Right atrium auricular region (tissue), 2 donors: ENCODE data around the gene ADCY3. TPM values are rescaled to one million over a fixed set of nuclear protein-coding genes. Genes with fewer than 3 reads are reported as not detected.
A peak's percentile ranks its signal among the peaks of the same experiment; 100 is the strongest.

ENCODE experiments used
- DNase-seq: peaks from one replicate; pipeline ENCODE4 v3.0.0-alpha.2; 2019; ENCODE audit warnings: low spot score
- H3K27ac ChIP-seq, 2 donors: fragments of 200-600 bp; sonication (generic); 1 replicate in 1 of 2; 2 replicates in 1 of 2; pipeline ENCODE4 v1.5.1; 2016 to 2019
- H3K27me3 ChIP-seq, 2 donors: fragments of 200-600 bp; sonication (generic); one replicate each; pipeline versions ENCODE4 v1.5.1 to v1.6.0; 2017 to 2019
- H3K36me3 ChIP-seq: fragments of 200-600 bp; sonication (generic); one replicate; pipeline ENCODE4 v1.5.1; 2016
- H3K4me1 ChIP-seq, 2 donors: fragments of 200-600 bp; sonication (generic); one replicate each; pipeline versions ENCODE4 v1.5.1 to v1.6.0; 2017 to 2019
- H3K4me3 ChIP-seq, 2 donors: fragments of 200-600 bp; sonication (generic); 1 replicate in 1 of 2; 2 replicates in 1 of 2; pipeline ENCODE4 v1.5.1; 2017 to 2019; ENCODE audit warnings: mild to moderate bottlenecking in 1 of 2, moderate library complexity in 1 of 2
- H3K9me3 ChIP-seq, 2 donors: fragments of 200-600 bp; sonication (generic); one replicate each; pipeline ENCODE4 v1.5.1; 2019
- CTCF ChIP-seq, 2 donors: fragments of 200-600 bp; sonication (generic); IDR thresholded peaks; one replicate each; pipeline ENCODE4 v1.5.1; 2019; ENCODE audit warnings: antibody characterized with exemption in 2 of 2
- total RNA-seq, 2 donors: library from RNA; depleted of rRNA; stranded (reverse); fragments of >200 nt; gene quantifications; one replicate each; pipeline ENCODE4 v1.1.0, GENCODE V29; 2016

Gene ADCY3
- total RNA-seq, 2 donors from 2014 or later: 14.1 to 28.4 TPM

- no peaks in the 10 kb centered on the region for H3K27me3 ChIP-seq
- DNase-seq: no peak
- H3K36me3 ChIP-seq: no peaks in the 10 kb centered on the region
- no peak for TF ChIP-seq CTCF (IDR thresholded peaks at IDR 0.05)
- peaks cover 0 to 22% of the 10 kb centered on the region in 2 donors for H3K4me1 ChIP-seq
- no peak overlapping the region for H3K4me3 ChIP-seq
- H3K9me3 ChIP-seq: no peaks in the 10 kb centered on the region
- H3K27ac ChIP-seq: no peak overlapping the region
Measured at GRCh38 chr2:24858996-24859395, 61.0 kb downstream of the ADCY3 start.

GRCh38 chr2:24857746-24858145 lies 62.3 kb downstream of the ADCY3 start:
- H3K4me1 ChIP-seq: peaks cover 0 to 16% of the 10 kb centered on the region in 2 donors
- peak overlapping the region in 1 of 2 donors; percentile 33 for H3K27ac ChIP-seq
- H3K9me3 ChIP-seq: no peaks in the 10 kb centered on the region
- no peaks in the 10 kb centered on the region for H3K27me3 ChIP-seq
- TF ChIP-seq CTCF (IDR thresholded peaks at IDR 0.05): no peak
- no peak overlapping the region for H3K4me3 ChIP-seq
- H3K36me3 ChIP-seq: no peaks in the 10 kb centered on the region
- no peak for DNase-seq

- no peaks in the 10 kb centered on the region for H3K36me3 ChIP-seq
- no peak for DNase-seq
- no peaks in the 10 kb centered on the region for H3K27me3 ChIP-seq
- no peak overlapping the region for H3K4me3 ChIP-seq
- TF ChIP-seq CTCF (IDR thresholded peaks at IDR 0.05): no peak
- H3K9me3 ChIP-seq: no peaks in the 10 kb centered on the region
- peaks cover 0 to 16% of the 10 kb centered on the region in 2 donors for H3K4me1 ChIP-seq
- peak overlapping the region; percentile 70 to 74 for H3K27ac ChIP-seq
Measured at GRCh38 chr2:24856791-24857211, 63.2 kb downstream of the ADCY3 start.

GRCh38 chr2:24855726-24856125 lies 64.3 kb downstream of the ADCY3 start:
- peaks cover 0 to 16% of the 10 kb centered on the region in 2 donors for H3K4me1 ChIP-seq

GRCh38 chr2:24855022-24855622 lies 64.9 kb downstream of the ADCY3 start:
- no peak for TF ChIP-seq CTCF (IDR thresholded peaks at IDR 0.05)
- Histone ChIP-seq H3K9me3 (no peaks in the 10 kb centered on the region), H3K27ac (peak overlapping the region; percentile 70 to 74), H3K27me3 (no peaks in the 10 kb centered on the region), H3K4me3 (no peak overlapping the region), H3K4me1 (peaks cover 0 to 16% of the 10 kb centered on the region in 2 donors), H3K36me3 (no peaks in the 10 kb centered on the region)
- no peak for DNase-seq

More at GRCh38 chr2:24855726-24856125, 64.3 kb downstream of the ADCY3 start:
- no peaks in the 10 kb centered on the region for H3K27me3 ChIP-seq
- no peak for TF ChIP-seq CTCF (IDR thresholded peaks at IDR 0.05)
- no peaks in the 10 kb centered on the region for H3K9me3 ChIP-seq
- peak overlapping the region; percentile 70 to 74 for H3K27ac ChIP-seq
- DNase-seq: peak; percentile 73
- H3K36me3 ChIP-seq: no peaks in the 10 kb centered on the region
- no peak overlapping the region for H3K4me3 ChIP-seq

- H3K27ac ChIP-seq: peak overlapping the region; percentile 70 to 74
- DNase-seq: no peak
Measured at GRCh38 chr2:24853996-24854395, 66.0 kb downstream of the ADCY3 start.

More at GRCh38 chr2:24853996-24854395, 66.0 kb downstream of the ADCY3 start:
- Histone ChIP-seq H3K4me1 (peaks cover 0 to 16% of the 10 kb centered on the region in 2 donors), H3K36me3 (no peaks in the 10 kb centered on the region), H3K27me3 (no peaks in the 10 kb centered on the region), H3K4me3 (no peak overlapping the region), H3K9me3 (no peaks in the 10 kb centered on the region)
- TF ChIP-seq CTCF (IDR thresholded peaks at IDR 0.05): no peak
